Naive thymus-derived CD4-positive, alpha-beta T cell (primary cell): ENCODE data around the gene PRKD1. TPM values are rescaled to one million over a fixed set of nuclear protein-coding genes. Genes with fewer than 3 reads are reported as not detected.
"Not testable (repeated sequence)": the region's sequence is repeated elsewhere in the genome, so short reads cannot be mapped to it uniquely, and the experiment has no call there.

Experiments
- ATAC-seq: fragments of 150-1000 bp; cut with Tn5 transposase; 2 replicates; pipeline ENCODE4 v1.10.0; 2021; ENCODE audit warnings: mild to moderate bottlenecking, moderate library complexity
- CTCF ChIA-PET: fragments of 350-600 bp; sonication (Branson Sonifier 250); formaldehyde crosslinking; loops from one replicate; lab custom pipeline; 2021; ENCODE audit warnings: antibody characterized with exemption; lab: Charles Lee
- POLR2A ChIA-PET: fragments of 350-600 bp; sonication (Branson Sonifier 250); formaldehyde crosslinking; loops from one replicate; lab custom pipeline; 2021; ENCODE audit warnings: antibody characterized with exemption, inconsistent platforms; lab: Charles Lee
- DNase-seq, 9 donors: peaks; one replicate each; pipeline versions ENCODE4 v3.0.0 to v3.0.0-alpha.2; 2020 to 2022; ENCODE audit warnings: mixed read lengths in 1 of 9
- H3K27ac ChIP-seq: one replicate; pipeline ENCODE4 v1.7.0; 2013; ENCODE audit warnings: mild to moderate bottlenecking, low read depth, low read length, moderate library complexity
- H3K27me3 ChIP-seq, 2 donors: one replicate each; pipeline ENCODE4 v1.7.0; 2013; ENCODE audit warnings: low read length in 2 of 2, mild to moderate bottlenecking in 2 of 2, moderate library complexity in 2 of 2; ENCODE audit not compliant: control insufficient read depth in 2 of 2, insufficient read depth in 2 of 2
- H3K36me3 ChIP-seq, 3 experiments: 1 replicate in 2 of 3; 2 replicates in 1 of 3; pipeline ENCODE4 v1.7.0; 2013; ENCODE audit warnings: low read length in 3 of 3, mild to moderate bottlenecking in 3 of 3, moderate library complexity in 1 of 3; ENCODE audit not compliant: insufficient read depth in 3 of 3, control insufficient read depth in 2 of 3
- H3K4me1 ChIP-seq, 2 donors: one replicate each; pipeline ENCODE4 v1.7.0; 2013; ENCODE audit warnings: low read length in 2 of 2, mild to moderate bottlenecking in 2 of 2, moderate library complexity in 1 of 2; ENCODE audit not compliant: control insufficient read depth in 2 of 2, insufficient read depth in 2 of 2
- H3K4me3 ChIP-seq: 2 replicates; pipeline ENCODE4 v1.7.0; 2013; ENCODE audit warnings: mild to moderate bottlenecking, low read length
- H3K9me3 ChIP-seq, 3 experiments: 1 replicate in 2 of 3; 2 replicates in 1 of 3; pipeline ENCODE4 v1.7.0; 2013; ENCODE audit warnings: low read length in 3 of 3; ENCODE audit not compliant: control insufficient read depth in 2 of 3
- H3K27ac Mint-ChIP-seq, 9 donors: one replicate each; pipeline ENCODE4 v1.8.0; 2020 to 2022; ENCODE audit warnings: mixed read lengths in 9 of 9, mild to moderate bottlenecking in 8 of 9, moderate library complexity in 5 of 9, inconsistent platforms in 2 of 9
- H3K27me3 Mint-ChIP-seq, 5 donors: one replicate each; pipeline ENCODE4 v1.8.0; 2021 to 2022; ENCODE audit warnings: mixed read lengths in 5 of 5, mild to moderate bottlenecking in 1 of 5
- H3K36me3 Mint-ChIP-seq, 5 donors: one replicate each; pipeline ENCODE4 v1.8.0; 2020 to 2022; ENCODE audit warnings: mixed read lengths in 5 of 5, mild to moderate bottlenecking in 3 of 5, inconsistent platforms in 1 of 5
- H3K4me1 Mint-ChIP-seq, 7 donors: one replicate each; pipeline ENCODE4 v1.8.0; 2020 to 2022; ENCODE audit warnings: mixed read lengths in 7 of 7, mild to moderate bottlenecking in 3 of 7, inconsistent platforms in 1 of 7
- H3K4me3 Mint-ChIP-seq, 10 donors: one replicate each; pipeline ENCODE4 v1.8.0; 2020 to 2022; ENCODE audit warnings: mild to moderate bottlenecking in 10 of 10, mixed read lengths in 10 of 10, moderate library complexity in 6 of 10, inconsistent platforms in 2 of 10
- H3K9me3 Mint-ChIP-seq, 11 donors: one replicate each; pipeline ENCODE4 v1.8.0; 2020 to 2022; ENCODE audit warnings: mixed read lengths in 11 of 11, mild to moderate bottlenecking in 4 of 11, inconsistent platforms in 1 of 11, moderate library complexity in 1 of 11
- intact Hi-C, 2 donors: fragments of 100-400 bp; cut with micrococcal nuclease; formaldehyde crosslinking; loops; one replicate each; pipeline ENCODE4 v1.15.1; 2023
- polyA plus RNA-seq, 2 donors: library from polyadenylated mRNA; unstranded; fragments of 300-500 nt; fragmentation: Illumina TruSeq; gene quantifications; one replicate each; pipeline ENCODE4 v1.2.3, GENCODE V29; 2021
- total RNA-seq, 6 experiments: library from RNA in 5 of 6; stranded (reverse) in 5 of 6; gene quantifications; 1 replicate in 5 of 6; 2 replicates in 1 of 6; pipeline ENCODE4 v1.2.3 and lab custom pipeline; 2021 to 2026

PRKD1 gene
- total and polyA plus RNA-seq, 7 experiments from 2014 or later = not detected

GRCh38 chr14:29858299-29858698 lies 69.3 kb downstream of the PRKD1 start:
- no peak overlapping the region for H3K27ac ChIP-seq
- H3K4me3 ChIP-seq = no peak overlapping the region
- no peaks in the 10 kb centered on the region for H3K4me1 Mint-ChIP-seq
- H3K4me1 ChIP-seq = no peaks in the 10 kb centered on the region
- no peak overlapping the region for H3K4me3 Mint-ChIP-seq
- H3K9me3 Mint-ChIP-seq = peaks cover 4 to 28% (median 16%) of the 10 kb centered on the region in 11 donors
- H3K27me3 ChIP-seq = no peaks in the 10 kb centered on the region
- intact Hi-C loops = no loop called here
- no peaks in the 10 kb centered on the region for H3K27me3 Mint-ChIP-seq
- H3K9me3 ChIP-seq = peaks cover 0 to 3% (median 0%) of the 10 kb centered on the region in 3 experiments
- POLR2A ChIA-PET = no interaction called here
- ATAC-seq (no peak), DNase-seq (no peak)
- no peaks in the 10 kb centered on the region for H3K36me3 Mint-ChIP-seq
- CTCF ChIA-PET = no interaction called here
- no peaks in the 10 kb centered on the region for H3K36me3 ChIP-seq
- H3K27ac Mint-ChIP-seq = no peak overlapping the region

- H3K36me3 ChIP-seq = no peaks in the 10 kb centered on the region
- no peak overlapping the region for H3K27ac ChIP-seq
- no peak for DNase-seq
- Mint-ChIP-seq H3K27me3 (no peaks in the 10 kb centered on the region), H3K27ac (no peak overlapping the region), H3K4me1 (no peaks in the 10 kb centered on the region), H3K9me3 (peaks cover 4 to 35% (median 16%) of the 10 kb centered on the region in 11 donors), H3K36me3 (no peaks in the 10 kb centered on the region), H3K4me3 (no peak overlapping the region)
- intact Hi-C loops = no loop called here
- peaks cover 0 to 3% (median 0%) of the 10 kb centered on the region in 3 experiments for H3K9me3 ChIP-seq
- H3K4me1 ChIP-seq = no peaks in the 10 kb centered on the region
- ATAC-seq = no peak
- H3K27me3 ChIP-seq = no peaks in the 10 kb centered on the region
- CTCF ChIA-PET = no interaction called here
- H3K4me3 ChIP-seq = no peak overlapping the region
- POLR2A ChIA-PET = no interaction called here
These were observed 70.1 kb downstream of the PRKD1 start for GRCh38 chr14:29857551-29857950.

- H3K27me3 Mint-ChIP-seq = no peaks in the 10 kb centered on the region
- Histone ChIP-seq H3K27ac (no peak overlapping the region), H3K4me1 (no peaks in the 10 kb centered on the region), H3K36me3 (no peaks in the 10 kb centered on the region), H3K4me3 (no peak overlapping the region), H3K27me3 (no peaks in the 10 kb centered on the region), H3K9me3 (peaks cover 0 to 3% (median 0%) of the 10 kb centered on the region in 3 experiments)
- H3K9me3 Mint-ChIP-seq = peaks cover 4 to 44% (median 21%) of the 10 kb centered on the region in 11 donors
- H3K27ac Mint-ChIP-seq = no peak overlapping the region
- intact Hi-C loops = no loop called here
- ATAC-seq (no peak), DNase-seq (no peak)
- ChIA-PET POLR2A (no interaction called here), CTCF (no interaction called here)
- no peak overlapping the region for H3K4me3 Mint-ChIP-seq
- H3K36me3 Mint-ChIP-seq = no peaks in the 10 kb centered on the region
- no peaks in the 10 kb centered on the region for H3K4me1 Mint-ChIP-seq
These were observed 71.1 kb downstream of the PRKD1 start for GRCh38 chr14:29856516-29856915.

GRCh38 chr14:29853691-29854090 lies 74.0 kb downstream of the PRKD1 start:
- H3K9me3 Mint-ChIP-seq = peaks cover 5 to 59% (median 33%) of the 10 kb centered on the region in 11 donors
- H3K27ac ChIP-seq, H3K27me3 Mint-ChIP-seq, POLR2A ChIA-PET, H3K4me3 ChIP-seq, ATAC-seq, H3K27me3 ChIP-seq, H3K36me3 ChIP-seq, H3K9me3 ChIP-seq, H3K4me3 Mint-ChIP-seq, intact Hi-C loops, DNase-seq, H3K4me1 ChIP-seq, H3K36me3 Mint-ChIP-seq, CTCF ChIA-PET, H3K27ac Mint-ChIP-seq, H3K4me1 Mint-ChIP-seq: not testable (repeated sequence)

GRCh38 chr14:29853272-29853671 lies 74.4 kb downstream of the PRKD1 start:
- CTCF ChIA-PET = no interaction called here
- Histone ChIP-seq H3K27me3 (no peaks in the 10 kb centered on the region), H3K9me3 (peaks cover 0 to 3% (median 0%) of the 10 kb centered on the region in 3 experiments), H3K4me1 (no peaks in the 10 kb centered on the region), H3K27ac (no peak overlapping the region), H3K36me3 (no peaks in the 10 kb centered on the region), H3K4me3 (no peak overlapping the region)
- no peaks in the 10 kb centered on the region for H3K27me3 Mint-ChIP-seq
- ATAC-seq = no peak
- H3K4me3 Mint-ChIP-seq = no peak overlapping the region
- H3K9me3 Mint-ChIP-seq = peaks cover 5 to 64% (median 30%) of the 10 kb centered on the region in 11 donors
- POLR2A ChIA-PET = no interaction called here
- H3K27ac Mint-ChIP-seq = no peak overlapping the region
- no peaks in the 10 kb centered on the region for H3K4me1 Mint-ChIP-seq
- DNase-seq = no peak
- no peaks in the 10 kb centered on the region for H3K36me3 Mint-ChIP-seq
- intact Hi-C loops = no loop called here

GRCh38 chr14:29851397-29851796 lies 76.2 kb downstream of the PRKD1 start:
- Mint-ChIP-seq H3K9me3 (peaks cover 7 to 71% (median 34%) of the 10 kb centered on the region in 11 donors), H3K27me3 (no peaks in the 10 kb centered on the region), H3K4me1 (no peaks in the 10 kb centered on the region), H3K27ac (no peak overlapping the region), H3K36me3 (no peaks in the 10 kb centered on the region), H3K4me3 (no peak overlapping the region)
- Histone ChIP-seq H3K27ac (no peak overlapping the region), H3K27me3 (no peaks in the 10 kb centered on the region), H3K4me3 (no peak overlapping the region), H3K9me3 (peaks cover 0 to under 1% (median 0%) of the 10 kb centered on the region in 3 experiments), H3K4me1 (no peaks in the 10 kb centered on the region), H3K36me3 (no peaks in the 10 kb centered on the region)
- intact Hi-C loops = no loop called here
- POLR2A ChIA-PET = no interaction called here
- DNase-seq = no peak
- CTCF ChIA-PET = no interaction called here
- no peak for ATAC-seq

GRCh38 chr14:29847056-29847380 lies 80.6 kb downstream of the PRKD1 start:
- CTCF ChIA-PET = no interaction called here
- H3K9me3 Mint-ChIP-seq = peaks cover 5 to 54% (median 17%) of the 10 kb centered on the region in 11 donors
- Histone ChIP-seq H3K9me3 (no peaks in the 10 kb centered on the region), H3K4me3 (no peak overlapping the region), H3K27ac (no peak overlapping the region), H3K36me3 (no peaks in the 10 kb centered on the region), H3K27me3 (no peaks in the 10 kb centered on the region), H3K4me1 (no peaks in the 10 kb centered on the region)
- no peaks in the 10 kb centered on the region for H3K4me1 Mint-ChIP-seq
- H3K36me3 Mint-ChIP-seq = no peaks in the 10 kb centered on the region
- H3K4me3 Mint-ChIP-seq = no peak overlapping the region
- intact Hi-C loops = no loop called here
- H3K27me3 Mint-ChIP-seq = no peaks in the 10 kb centered on the region
- no peak overlapping the region for H3K27ac Mint-ChIP-seq
- DNase-seq (no peak), ATAC-seq (no peak)
- POLR2A ChIA-PET = no interaction called here
